Prostate gland (tissue), 2 donors: ENCODE results near the gene TUBB4B.

Source experiments
- CTCF ChIP-seq, 4 experiments: fragments of 200-600 bp in 2 of 4; fragments of 450-650 bp in 2 of 4; sonication (generic) in 2 of 4; IDR thresholded peaks; 1 replicate in 3 of 4; 2 replicates in 1 of 4; pipeline ENCODE4 v1.5.1; 2016 to 2019; ENCODE audit warnings: antibody characterized with exemption in 4 of 4, mild to moderate bottlenecking in 2 of 4, moderate library complexity in 2 of 4
- POLR2A ChIP-seq: fragments of 450-650 bp; IDR thresholded peaks from one replicate; pipeline ENCODE4 v1.6.1; 2016; ENCODE audit warnings: antibody characterized with exemption, mild to moderate bottlenecking

GRCh38 chr9:137221506-137222111 lies 19.5 kb upstream of the TUBB4B start:
- TF ChIP-seq CTCF (IDR thresholded peaks at IDR 0.05) (no peak), POLR2A (no peak)
